HG03045 (cell line): ENCODE data around the gene DHRSX.
"Not testable (repeated sequence)": the region's sequence is repeated elsewhere in the genome, so short reads cannot be mapped to it uniquely, and the experiment has no call there.

Experiments used
- ATAC-seq: cut with Tn5 transposase; IDR thresholded peaks from one replicate; pipeline ENCODE4 v1.9.1; 2021; ENCODE audit warnings: mild to moderate bottlenecking, moderate library complexity; ENCODE audit not compliant: unreplicated experiment

Gene DHRSX

GRCh38 chrX:2434270-2435163 is 66.3 kb downstream of the DHRSX start:
- ATAC-seq, result no peak

GRCh38 chrX:2432298-2432863 is 68.4 kb downstream of the DHRSX start:
- no peak for ATAC-seq

- ATAC-seq, result no peak
These were observed 70.4 kb downstream of the DHRSX start for GRCh38 chrX:2430265-2430825.

- ATAC-seq, result no peak
These were observed 73.0 kb downstream of the DHRSX start for GRCh38 chrX:2427737-2428136.

- no peak for ATAC-seq
These were observed 73.6 kb downstream of the DHRSX start for GRCh38 chrX:2427147-2427546.

- no peak for ATAC-seq
These were observed 74.4 kb downstream of the DHRSX start for GRCh38 chrX:2426289-2426882.

GRCh38 chrX:2425286-2426071 is 75.3 kb downstream of the DHRSX start:
- no peak for ATAC-seq

GRCh38 chrX:2424317-2424716 is 76.5 kb downstream of the DHRSX start:
- ATAC-seq, result no peak

- no peak for ATAC-seq
These were observed 76.9 kb downstream of the DHRSX start for GRCh38 chrX:2423899-2424298.

GRCh38 chrX:2423282-2423681 is 77.5 kb downstream of the DHRSX start:
- ATAC-seq, result no peak

- ATAC-seq, result not testable (repeated sequence)
These were observed 81.4 kb downstream of the DHRSX start for GRCh38 chrX:2419418-2419817.

- ATAC-seq, result no peak
These were observed 82.8 kb downstream of the DHRSX start for GRCh38 chrX:2418000-2418399.

GRCh38 chrX:2416851-2417604 is 83.7 kb downstream of the DHRSX start:
- ATAC-seq, result no peak

- no peak for ATAC-seq
These were observed 86.4 kb downstream of the DHRSX start for GRCh38 chrX:2414384-2414783.

GRCh38 chrX:2413969-2414368 is 86.8 kb downstream of the DHRSX start:
- ATAC-seq, result no peak

- ATAC-seq, result no peak
These were observed 88.6 kb downstream of the DHRSX start for GRCh38 chrX:2412131-2412530.

- ATAC-seq, result no peak
These were observed 90.3 kb downstream of the DHRSX start for GRCh38 chrX:2410279-2411020.

- no peak for ATAC-seq
These were observed 91.0 kb downstream of the DHRSX start for GRCh38 chrX:2409796-2410195.

- no peak for ATAC-seq
These were observed 91.9 kb downstream of the DHRSX start for GRCh38 chrX:2408856-2409255.
